K562 (cell line): ENCODE data around the gene CELA1. TPM values are rescaled to one million over a fixed set of nuclear protein-coding genes. Genes with fewer than 3 reads are reported as not detected.
A peak's percentile ranks its signal among the peaks of the same experiment; 100 is the strongest.

Source experiments
- ASH1L ChIP-seq: fragments of 450-650 bp; IDR thresholded peaks from 2 replicates; pipeline ENCODE4 v1.6.1; 2018; ENCODE audit warnings: borderline replicate concordance, mild to moderate bottlenecking, low read depth; ENCODE audit not compliant: partially characterized antibody
- ATF7 ChIP-seq: fragments of 450-650 bp; IDR thresholded peaks from 2 replicates; pipeline ENCODE4 v1.7.1; 2014; ENCODE audit warnings: mild to moderate bottlenecking, moderate library complexity
- BRD9 ChIP-seq: fragments of 450-650 bp; IDR thresholded peaks from 2 replicates; pipeline ENCODE4 v1.6.1; 2018; ENCODE audit warnings: low read depth; ENCODE audit not compliant: partially characterized antibody
- BRF1 ChIP-seq: IDR thresholded peaks from 3 replicates; pipeline ENCODE4 v1.6.1; 2011; ENCODE audit warnings: borderline replicate concordance, mild to moderate bottlenecking; ENCODE audit not compliant: insufficient read length; ENCODE audit errors: extremely low read depth
- HCFC1 ChIP-seq: IDR thresholded peaks from 2 replicates; pipeline ENCODE4 v1.6.1; 2012; ENCODE audit warnings: low read depth, low read length, improper control_type of control experiment
- MAFK ChIP-seq: IDR thresholded peaks from 2 replicates; pipeline ENCODE4 v1.6.1; 2011; ENCODE audit warnings: low read length, improper control_type of control experiment
- NR2C2 ChIP-seq, 2 experiments: fragments of 200-800 bp in 1 of 2; sonication (Bioruptor generic) in 1 of 2; sonication (generic) in 1 of 2; formaldehyde crosslinking in 1 of 2; IDR thresholded peaks; 2 replicates each; pipeline versions ENCODE4 v1.6.1 to v1.8.0; 2016 to 2022; ENCODE audit warnings: mild to moderate bottlenecking in 1 of 2, missing compliant biosample characterization in 1 of 2, missing genetic modification characterization in 1 of 2, missing genetic modification reagents in 1 of 2
- SMC3 ChIP-seq: conservative IDR thresholded peaks from 2 replicates; pipeline ENCODE4 v1.6.1; 2011; ENCODE audit warnings: low read depth, low read length, improper control_type of control experiment; ENCODE audit not compliant: insufficient read depth
- SOX6 ChIP-seq: fragments of 450-650 bp; IDR thresholded peaks from 2 replicates; pipeline ENCODE4 v1.6.1; 2014; ENCODE audit warnings: mild to moderate bottlenecking
- ZNF23 ChIP-seq: fragments of 250-450 bp; sonication (Bioruptor Pico); IDR thresholded peaks from 2 replicates; pipeline ENCODE4 v1.4.0; 2020; ENCODE audit warnings: mild to moderate bottlenecking
- ZNF354B ChIP-seq: fragments of 250-450 bp; sonication (Bioruptor Pico); IDR thresholded peaks from 2 replicates; pipeline ENCODE4 v1.4.0; 2020
- ZNF76 ChIP-seq: fragments of 250-450 bp; sonication (Bioruptor Pico); IDR thresholded peaks from 2 replicates; pipeline ENCODE4 v1.4.0; 2020; ENCODE audit warnings: mild to moderate bottlenecking, moderate library complexity, borderline replicate concordance
- polyA plus RNA-seq, 8 experiments: library from polyadenylated mRNA; depleted of rRNA in 4 of 8; stranded (reverse) in 5 of 8; unstranded in 3 of 8; fragments of >200 nt; fragmentation: Nextera tagmentation in 2 of 8; fragmentation: Illumina TruSeq in 1 of 8; extraction: Ambion mirVana in 2 of 8; extraction: Trizol in 1 of 8; gene quantifications; 2 replicates each; pipeline versions ENCODE4 v1.2.1 to v1.2.3, GENCODE V29; 2011 to 2014; ENCODE audit warnings: inconsistent platforms in 1 of 8, missing spikeins in 1 of 8
- total RNA-seq, 7 experiments: library from RNA; depleted of rRNA in 6 of 7; stranded (reverse); fragments of >200 nt in 6 of 7; fragmentation: Illumina TruSeq in 2 of 7; extraction: Trizol in 2 of 7; gene quantifications; 2 replicates each; pipeline versions ENCODE4 v1.2.1 to v1.2.3, GENCODE V29; 2011 to 2021; ENCODE audit warnings: low replicate concordance in 1 of 7
- TF ChIP-seq, protein P1 (sequence below): fragments of 200-600 bp; sonication (generic); IDR thresholded peaks from one replicate; pipeline ENCODE4 v1.6.1; 2012; ENCODE audit warnings: mild to moderate bottlenecking, low read depth, low read length, inconsistent platforms
- TF ChIP-seq, protein P2 (sequence below), 2 experiments: IDR thresholded peaks; 2 replicates each; pipeline ENCODE4 v1.6.1; 2012; ENCODE audit warnings: improper control_type of control experiment in 2 of 2, low read depth in 2 of 2, low read length in 2 of 2, borderline replicate concordance in 1 of 2

The CELA1 gene
- total and polyA plus RNA-seq, 9 of the 15 experiments (the other 6 are each of a cell fraction or from before 2014, with no cell fraction given): 0.06 to 0.27 (median 0.22) TPM; not detected in 6

DNA sequence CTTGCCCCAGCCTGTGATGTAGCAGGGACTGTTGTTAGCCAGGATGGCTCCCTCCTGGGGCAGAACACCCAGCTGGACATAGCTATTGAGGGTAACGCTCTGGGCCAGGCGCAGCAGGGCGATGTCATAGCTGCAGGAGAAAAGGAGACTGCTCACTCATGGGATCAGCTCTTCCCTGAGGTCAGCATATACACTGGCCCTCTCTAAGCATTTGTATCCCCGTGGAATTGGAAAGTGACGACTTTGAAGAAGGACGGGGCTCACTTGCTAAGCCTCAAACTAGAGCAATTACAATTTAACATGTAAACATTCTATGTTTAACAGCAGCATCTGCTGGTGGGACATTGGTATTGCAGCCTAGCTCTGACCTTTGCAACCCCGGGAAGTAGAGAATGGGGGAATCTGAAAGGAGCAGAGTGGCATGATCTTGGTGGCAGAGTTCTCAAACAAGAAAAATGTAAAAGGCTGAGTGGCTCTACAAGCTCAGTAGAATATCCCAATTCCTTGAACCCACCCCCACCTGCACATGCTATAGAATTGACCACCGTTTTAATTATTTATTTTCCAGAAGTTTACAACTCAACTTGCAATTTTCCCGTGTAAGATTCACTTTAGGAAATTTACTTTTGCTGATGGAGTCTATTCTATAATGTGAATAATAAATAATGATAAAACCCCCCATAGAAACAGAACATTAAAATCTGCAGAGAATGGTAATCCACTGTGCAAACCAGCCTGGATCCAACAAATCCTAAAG, 5.0 kb downstream of the CELA1 start (continued):
- TF ChIP-seq SMC3 (peak; percentile 94), ZNF76 (CRISPR knock-in tag) (no peak), ZNF354B (CRISPR knock-in tag) (no peak), BRF1 (no peak), BRD9 (peak; percentile 91), ZNF23 (CRISPR knock-in tag) (no peak), NR2C2 (CRISPR knock-in tag; IDR thresholded peaks at IDR 0.05) (no peak), NR2C2 (tag; IDR thresholded peaks at IDR 0.05) (peak; percentile 59; the same call in 1 of the 2 replicates), SOX6 (peak; percentile 27; the same call in 1 of the 2 replicates), HCFC1 (no peak), MAFK (peak; percentile 18; the same call in 1 of the 2 replicates), ATF7 (peak; percentile 93), ASH1L (no peak)
- TF ChIP-seq, protein P1, sequence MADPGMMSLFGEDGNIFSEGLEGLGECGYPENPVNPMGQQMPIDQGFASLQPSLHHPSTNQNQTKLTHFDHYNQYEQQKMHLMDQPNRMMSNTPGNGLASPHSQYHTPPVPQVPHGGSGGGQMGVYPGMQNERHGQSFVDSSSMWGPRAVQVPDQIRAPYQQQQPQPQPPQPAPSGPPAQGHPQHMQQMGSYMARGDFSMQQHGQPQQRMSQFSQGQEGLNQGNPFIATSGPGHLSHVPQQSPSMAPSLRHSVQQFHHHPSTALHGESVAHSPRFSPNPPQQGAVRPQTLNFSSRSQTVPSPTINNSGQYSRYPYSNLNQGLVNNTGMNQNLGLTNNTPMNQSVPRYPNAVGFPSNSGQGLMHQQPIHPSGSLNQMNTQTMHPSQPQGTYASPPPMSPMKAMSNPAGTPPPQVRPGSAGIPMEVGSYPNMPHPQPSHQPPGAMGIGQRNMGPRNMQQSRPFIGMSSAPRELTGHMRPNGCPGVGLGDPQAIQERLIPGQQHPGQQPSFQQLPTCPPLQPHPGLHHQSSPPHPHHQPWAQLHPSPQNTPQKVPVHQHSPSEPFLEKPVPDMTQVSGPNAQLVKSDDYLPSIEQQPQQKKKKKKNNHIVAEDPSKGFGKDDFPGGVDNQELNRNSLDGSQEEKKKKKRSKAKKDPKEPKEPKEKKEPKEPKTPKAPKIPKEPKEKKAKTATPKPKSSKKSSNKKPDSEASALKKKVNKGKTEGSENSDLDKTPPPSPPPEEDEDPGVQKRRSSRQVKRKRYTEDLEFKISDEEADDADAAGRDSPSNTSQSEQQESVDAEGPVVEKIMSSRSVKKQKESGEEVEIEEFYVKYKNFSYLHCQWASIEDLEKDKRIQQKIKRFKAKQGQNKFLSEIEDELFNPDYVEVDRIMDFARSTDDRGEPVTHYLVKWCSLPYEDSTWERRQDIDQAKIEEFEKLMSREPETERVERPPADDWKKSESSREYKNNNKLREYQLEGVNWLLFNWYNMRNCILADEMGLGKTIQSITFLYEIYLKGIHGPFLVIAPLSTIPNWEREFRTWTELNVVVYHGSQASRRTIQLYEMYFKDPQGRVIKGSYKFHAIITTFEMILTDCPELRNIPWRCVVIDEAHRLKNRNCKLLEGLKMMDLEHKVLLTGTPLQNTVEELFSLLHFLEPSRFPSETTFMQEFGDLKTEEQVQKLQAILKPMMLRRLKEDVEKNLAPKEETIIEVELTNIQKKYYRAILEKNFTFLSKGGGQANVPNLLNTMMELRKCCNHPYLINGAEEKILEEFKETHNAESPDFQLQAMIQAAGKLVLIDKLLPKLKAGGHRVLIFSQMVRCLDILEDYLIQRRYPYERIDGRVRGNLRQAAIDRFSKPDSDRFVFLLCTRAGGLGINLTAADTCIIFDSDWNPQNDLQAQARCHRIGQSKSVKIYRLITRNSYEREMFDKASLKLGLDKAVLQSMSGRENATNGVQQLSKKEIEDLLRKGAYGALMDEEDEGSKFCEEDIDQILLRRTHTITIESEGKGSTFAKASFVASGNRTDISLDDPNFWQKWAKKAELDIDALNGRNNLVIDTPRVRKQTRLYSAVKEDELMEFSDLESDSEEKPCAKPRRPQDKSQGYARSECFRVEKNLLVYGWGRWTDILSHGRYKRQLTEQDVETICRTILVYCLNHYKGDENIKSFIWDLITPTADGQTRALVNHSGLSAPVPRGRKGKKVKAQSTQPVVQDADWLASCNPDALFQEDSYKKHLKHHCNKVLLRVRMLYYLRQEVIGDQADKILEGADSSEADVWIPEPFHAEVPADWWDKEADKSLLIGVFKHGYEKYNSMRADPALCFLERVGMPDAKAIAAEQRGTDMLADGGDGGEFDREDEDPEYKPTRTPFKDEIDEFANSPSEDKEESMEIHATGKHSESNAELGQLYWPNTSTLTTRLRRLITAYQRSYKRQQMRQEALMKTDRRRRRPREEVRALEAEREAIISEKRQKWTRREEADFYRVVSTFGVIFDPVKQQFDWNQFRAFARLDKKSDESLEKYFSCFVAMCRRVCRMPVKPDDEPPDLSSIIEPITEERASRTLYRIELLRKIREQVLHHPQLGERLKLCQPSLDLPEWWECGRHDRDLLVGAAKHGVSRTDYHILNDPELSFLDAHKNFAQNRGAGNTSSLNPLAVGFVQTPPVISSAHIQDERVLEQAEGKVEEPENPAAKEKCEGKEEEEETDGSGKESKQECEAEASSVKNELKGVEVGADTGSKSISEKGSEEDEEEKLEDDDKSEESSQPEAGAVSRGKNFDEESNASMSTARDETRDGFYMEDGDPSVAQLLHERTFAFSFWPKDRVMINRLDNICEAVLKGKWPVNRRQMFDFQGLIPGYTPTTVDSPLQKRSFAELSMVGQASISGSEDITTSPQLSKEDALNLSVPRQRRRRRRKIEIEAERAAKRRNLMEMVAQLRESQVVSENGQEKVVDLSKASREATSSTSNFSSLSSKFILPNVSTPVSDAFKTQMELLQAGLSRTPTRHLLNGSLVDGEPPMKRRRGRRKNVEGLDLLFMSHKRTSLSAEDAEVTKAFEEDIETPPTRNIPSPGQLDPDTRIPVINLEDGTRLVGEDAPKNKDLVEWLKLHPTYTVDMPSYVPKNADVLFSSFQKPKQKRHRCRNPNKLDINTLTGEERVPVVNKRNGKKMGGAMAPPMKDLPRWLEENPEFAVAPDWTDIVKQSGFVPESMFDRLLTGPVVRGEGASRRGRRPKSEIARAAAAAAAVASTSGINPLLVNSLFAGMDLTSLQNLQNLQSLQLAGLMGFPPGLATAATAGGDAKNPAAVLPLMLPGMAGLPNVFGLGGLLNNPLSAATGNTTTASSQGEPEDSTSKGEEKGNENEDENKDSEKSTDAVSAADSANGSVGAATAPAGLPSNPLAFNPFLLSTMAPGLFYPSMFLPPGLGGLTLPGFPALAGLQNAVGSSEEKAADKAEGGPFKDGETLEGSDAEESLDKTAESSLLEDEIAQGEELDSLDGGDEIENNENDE: no peak
- TF ChIP-seq, protein P2, sequence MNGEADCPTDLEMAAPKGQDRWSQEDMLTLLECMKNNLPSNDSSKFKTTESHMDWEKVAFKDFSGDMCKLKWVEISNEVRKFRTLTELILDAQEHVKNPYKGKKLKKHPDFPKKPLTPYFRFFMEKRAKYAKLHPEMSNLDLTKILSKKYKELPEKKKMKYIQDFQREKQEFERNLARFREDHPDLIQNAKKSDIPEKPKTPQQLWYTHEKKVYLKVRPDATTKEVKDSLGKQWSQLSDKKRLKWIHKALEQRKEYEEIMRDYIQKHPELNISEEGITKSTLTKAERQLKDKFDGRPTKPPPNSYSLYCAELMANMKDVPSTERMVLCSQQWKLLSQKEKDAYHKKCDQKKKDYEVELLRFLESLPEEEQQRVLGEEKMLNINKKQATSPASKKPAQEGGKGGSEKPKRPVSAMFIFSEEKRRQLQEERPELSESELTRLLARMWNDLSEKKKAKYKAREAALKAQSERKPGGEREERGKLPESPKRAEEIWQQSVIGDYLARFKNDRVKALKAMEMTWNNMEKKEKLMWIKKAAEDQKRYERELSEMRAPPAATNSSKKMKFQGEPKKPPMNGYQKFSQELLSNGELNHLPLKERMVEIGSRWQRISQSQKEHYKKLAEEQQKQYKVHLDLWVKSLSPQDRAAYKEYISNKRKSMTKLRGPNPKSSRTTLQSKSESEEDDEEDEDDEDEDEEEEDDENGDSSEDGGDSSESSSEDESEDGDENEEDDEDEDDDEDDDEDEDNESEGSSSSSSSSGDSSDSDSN (IDR thresholded peaks at IDR 0.05; ENCODE audit: borderline replicate concordance in 1 of 2, low read depth in 2 of 2, low read length in 2 of 2): 0 out of 4 replicates have a peak, but pooled peaks of 1 of the 2 experiments have one; percentile 21
